Liver (tissue), 9 donors: Measurements from ENCODE around the gene ADGRF1. TPM values are rescaled to one million over a fixed set of nuclear protein-coding genes. Genes with fewer than 3 reads are reported as not detected.

ENCODE experiments used
- DNase-seq: peaks from one replicate; pipeline ENCODE4 v3.0.0-alpha.2; 2017; ENCODE audit warnings: low spot score
- H3K27ac ChIP-seq, 2 donors: one replicate each; pipeline ENCODE4 v1.7.0; 2013; ENCODE audit warnings: inconsistent platforms in 2 of 2, low read length in 2 of 2, control low read depth in 1 of 2, low read depth in 1 of 2, mild to moderate bottlenecking in 1 of 2
- H3K27me3 ChIP-seq, 4 donors: one replicate each; pipeline versions ENCODE4 v1.6.1 to v1.7.0; 2013; ENCODE audit warnings: low read length in 3 of 4, inconsistent platforms in 1 of 4, mild to moderate bottlenecking in 1 of 4, moderate library complexity in 1 of 4; ENCODE audit not compliant: control insufficient read depth in 4 of 4, insufficient read depth in 4 of 4
- H3K36me3 ChIP-seq, 4 donors: one replicate each; pipeline versions ENCODE4 v1.6.1 to v1.7.0; 2013; ENCODE audit warnings: low read length in 3 of 4, mild to moderate bottlenecking in 3 of 4, low read depth in 1 of 4, moderate library complexity in 1 of 4; ENCODE audit not compliant: control insufficient read depth in 4 of 4, insufficient read depth in 3 of 4
- H3K4me1 ChIP-seq, 4 donors: one replicate each; pipeline versions ENCODE4 v1.6.1 to v1.7.0; 2013; ENCODE audit warnings: low read length in 3 of 4, mild to moderate bottlenecking in 3 of 4, moderate library complexity in 1 of 4; ENCODE audit not compliant: control insufficient read depth in 4 of 4, insufficient read depth in 4 of 4
- H3K4me3 ChIP-seq, 3 donors: one replicate each; pipeline versions ENCODE4 v1.6.1 to v1.7.0; 2013; ENCODE audit warnings: low read length in 3 of 3, control low read depth in 1 of 3, low read depth in 1 of 3, mild to moderate bottlenecking in 1 of 3
- H3K9ac ChIP-seq, 2 donors: one replicate each; pipeline ENCODE4 v1.7.0; 2013; ENCODE audit warnings: low read length in 2 of 2, mild to moderate bottlenecking in 2 of 2, moderate library complexity in 2 of 2, control low read depth in 1 of 2, low read depth in 1 of 2
- H3K9me3 ChIP-seq, 4 donors: one replicate each; pipeline versions ENCODE4 v1.6.1 to v1.7.0; 2013; ENCODE audit warnings: low read length in 3 of 4; ENCODE audit not compliant: control insufficient read depth in 4 of 4
- EGR1 ChIP-seq, 2 donors: IDR thresholded peaks; 2 replicates each; pipeline ENCODE4 v1.6.1; 2016 to 2018; ENCODE audit warnings: antibody characterized with exemption in 2 of 2, low read depth in 2 of 2
- FOXA1 ChIP-seq: IDR thresholded peaks from 2 replicates; pipeline ENCODE4 v1.6.1; 2016; ENCODE audit warnings: antibody characterized with exemption
- FOXA2 ChIP-seq: IDR thresholded peaks from 2 replicates; pipeline ENCODE4 v1.6.1; 2016; ENCODE audit warnings: antibody characterized with exemption
- GABPA ChIP-seq, 2 donors: IDR thresholded peaks in 1 of 2; conservative IDR thresholded peaks in 1 of 2; 2 replicates each; pipeline ENCODE4 v1.6.1; 2016; ENCODE audit warnings: antibody characterized with exemption in 2 of 2, mild to moderate bottlenecking in 1 of 2, moderate library complexity in 1 of 2
- HNF4A ChIP-seq, 2 donors: conservative IDR thresholded peaks; 2 replicates each; pipeline ENCODE4 v1.6.1; 2016; ENCODE audit warnings: antibody characterized with exemption in 2 of 2, mild to moderate bottlenecking in 2 of 2
- HNF4G ChIP-seq: IDR thresholded peaks from 2 replicates; pipeline ENCODE4 v1.6.1; 2016; ENCODE audit warnings: antibody characterized with exemption
- JUND ChIP-seq, 2 donors: IDR thresholded peaks; 2 replicates each; pipeline ENCODE4 v1.6.1; 2016; ENCODE audit warnings: antibody characterized with exemption in 2 of 2
- MAX ChIP-seq: IDR thresholded peaks from 2 replicates; pipeline ENCODE4 v1.6.1; 2016; ENCODE audit warnings: antibody characterized with exemption
- NR2F2 ChIP-seq: IDR thresholded peaks from 2 replicates; pipeline ENCODE4 v1.6.1; 2016; ENCODE audit warnings: antibody characterized with exemption
- RAD21 ChIP-seq, 2 donors: IDR thresholded peaks; 2 replicates each; pipeline ENCODE4 v1.6.1; 2016; ENCODE audit warnings: antibody characterized with exemption in 2 of 2, mild to moderate bottlenecking in 2 of 2
- REST ChIP-seq: IDR thresholded peaks from 2 replicates; pipeline ENCODE4 v1.6.1; 2016; ENCODE audit warnings: antibody characterized with exemption, mild to moderate bottlenecking
- RXRA ChIP-seq, 2 donors: IDR thresholded peaks; 2 replicates each; pipeline ENCODE4 v1.6.1; 2017 to 2018; ENCODE audit warnings: antibody characterized with exemption in 2 of 2, mild to moderate bottlenecking in 1 of 2
- SP1 ChIP-seq: IDR thresholded peaks from 2 replicates; pipeline ENCODE4 v1.6.1; 2018; ENCODE audit warnings: antibody characterized with exemption, mild to moderate bottlenecking
- TAF1 ChIP-seq: conservative IDR thresholded peaks from 2 replicates; pipeline ENCODE4 v1.6.1; 2016; ENCODE audit warnings: antibody characterized with exemption, mild to moderate bottlenecking
- YY1 ChIP-seq: IDR thresholded peaks from 2 replicates; pipeline ENCODE4 v1.6.1; 2016; ENCODE audit warnings: antibody characterized with exemption, mild to moderate bottlenecking
- ZBTB33 ChIP-seq: IDR thresholded peaks from 2 replicates; pipeline ENCODE4 v1.6.1; 2016; ENCODE audit warnings: antibody characterized with exemption
- WGBS: extraction: QIAGEN DNeasy Blood & Tissue Kit; methylation state at CpG from one replicate; pipeline ENCODE4 v1.1.7; 2013; 5-methylcytosine and 5-hydroxymethylcytosine counted together
- polyA plus RNA-seq, 2 donors: library from polyadenylated mRNA; stranded (reverse) in 1 of 2; unstranded in 1 of 2; fragments of 200-250 nt in 1 of 2; fragments of >200 nt in 1 of 2; fragmentation: Nextera tagmentation in 1 of 2; extraction: Ambion mirVana in 1 of 2; gene quantifications; one replicate each; pipeline versions ENCODE4 v1.2.1 to v1.2.3, GENCODE V29; 2013 to 2015
- total RNA-seq, 2 donors: library from RNA; depleted of rRNA; stranded (reverse); fragments of >200 nt; gene quantifications; one replicate each; pipeline ENCODE4 v1.2.3, GENCODE V29; 2014
- TF ChIP-seq, protein P1 (sequence below): IDR thresholded peaks from 2 replicates; pipeline ENCODE4 v1.6.1; 2016; ENCODE audit warnings: antibody characterized with exemption
- TF ChIP-seq, protein P2 (sequence below): fragments of 150-350 bp; IDR thresholded peaks from 2 replicates; pipeline ENCODE4 v1.5.1; 2017; ENCODE audit warnings: improper control_type of control experiment, low read depth, low read length; ENCODE audit not compliant: missing input control
- donor health status: healthy.
- donor health status: healthy.
- donor health status: healthy.
- donor health status: healthy.
- donor health status: healthy.

ADGRF1 gene
- total and polyA plus RNA-seq, 4 donors, result 0.01 TPM; not detected in 3

- H3K27me3 ChIP-seq, result no peaks in the 10 kb centered on the region
- no peak overlapping the region for H3K9ac ChIP-seq
- no peaks in the 10 kb centered on the region for H3K9me3 ChIP-seq
- no peak overlapping the region for H3K27ac ChIP-seq
- DNase-seq, result no peak
- peaks cover 0 to 11% (median 8%) of the 10 kb centered on the region in 4 donors for H3K4me1 ChIP-seq
- TF ChIP-seq GABPA (IDR thresholded peaks at IDR 0.05 in 1 of 2, conservative IDR thresholded peaks at IDR 0.05 in 1 of 2) (no peak), YY1 (no peak), SP1 (no peak), FOXA1 (no peak), RAD21 (IDR thresholded peaks at IDR 0.05) (no peak), EGR1 (IDR thresholded peaks at IDR 0.05; ENCODE audit: low read depth in 2 of 2) (no peak), MAX (no peak), HNF4A (conservative IDR thresholded peaks at IDR 0.05) (no peak), HNF4G (no peak), FOXA2 (no peak), RXRA (IDR thresholded peaks at IDR 0.05) (no peak), REST (no peak), ZBTB33 (no peak), NR2F2 (no peak), TAF1 (no peak), JUND (IDR thresholded peaks at IDR 0.05) (no peak)
- TF ChIP-seq, protein P1, sequence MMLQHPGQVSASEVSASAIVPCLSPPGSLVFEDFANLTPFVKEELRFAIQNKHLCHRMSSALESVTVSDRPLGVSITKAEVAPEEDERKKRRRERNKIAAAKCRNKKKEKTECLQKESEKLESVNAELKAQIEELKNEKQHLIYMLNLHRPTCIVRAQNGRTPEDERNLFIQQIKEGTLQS, result no peak
- TF ChIP-seq, protein P2, sequence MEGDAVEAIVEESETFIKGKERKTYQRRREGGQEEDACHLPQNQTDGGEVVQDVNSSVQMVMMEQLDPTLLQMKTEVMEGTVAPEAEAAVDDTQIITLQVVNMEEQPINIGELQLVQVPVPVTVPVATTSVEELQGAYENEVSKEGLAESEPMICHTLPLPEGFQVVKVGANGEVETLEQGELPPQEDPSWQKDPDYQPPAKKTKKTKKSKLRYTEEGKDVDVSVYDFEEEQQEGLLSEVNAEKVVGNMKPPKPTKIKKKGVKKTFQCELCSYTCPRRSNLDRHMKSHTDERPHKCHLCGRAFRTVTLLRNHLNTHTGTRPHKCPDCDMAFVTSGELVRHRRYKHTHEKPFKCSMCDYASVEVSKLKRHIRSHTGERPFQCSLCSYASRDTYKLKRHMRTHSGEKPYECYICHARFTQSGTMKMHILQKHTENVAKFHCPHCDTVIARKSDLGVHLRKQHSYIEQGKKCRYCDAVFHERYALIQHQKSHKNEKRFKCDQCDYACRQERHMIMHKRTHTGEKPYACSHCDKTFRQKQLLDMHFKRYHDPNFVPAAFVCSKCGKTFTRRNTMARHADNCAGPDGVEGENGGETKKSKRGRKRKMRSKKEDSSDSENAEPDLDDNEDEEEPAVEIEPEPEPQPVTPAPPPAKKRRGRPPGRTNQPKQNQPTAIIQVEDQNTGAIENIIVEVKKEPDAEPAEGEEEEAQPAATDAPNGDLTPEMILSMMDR, result no peak
- H3K4me3 ChIP-seq, result no peak overlapping the region
- WGBS, result 48% methylated on average over 1 of the region's 1 CpG
- no peaks in the 10 kb centered on the region for H3K36me3 ChIP-seq
Observed at GRCh38 chr6:47071681-47072080, 29.5 kb upstream of the ADGRF1 start.
